Erythroblast (primary cell): ENCODE results near the gene SGSH.

ENCODE experiments used
- GATA1 ChIP-seq: IDR thresholded peaks from 2 replicates; pipeline ENCODE4 v1.6.1; 2011; ENCODE audit warnings: low read depth, mild to moderate bottlenecking, control low read depth, low read length, moderate library complexity
- POLR2A ChIP-seq: IDR thresholded peaks from 2 replicates; pipeline ENCODE4 v1.6.1; 2011; ENCODE audit warnings: mild to moderate bottlenecking, low read length

GRCh38 chr17:80225230-80225629, 5.1 kb upstream of the SGSH start:
- TF ChIP-seq POLR2A (no peak), GATA1 (no peak)
